Activated CD4-positive, alpha-beta T cell treated with anti-CD3 and anti-CD28 coated beads, Interleukin-2, amount 50 U/mL, for 24 hours (primary cell): ENCODE measurements around the gene ICOS.
"Not testable (repeated sequence)": the region's sequence is repeated elsewhere in the genome, so short reads cannot be mapped to it uniquely, and the experiment has no call there.

Source experiments
- DNase-seq, 2 donors: peaks; one replicate each; pipeline ENCODE4 v3.0.0-alpha.2; 2020; ENCODE audit warnings: low read depth in 1 of 2, low spot score in 1 of 2

ICOS gene

DNA sequence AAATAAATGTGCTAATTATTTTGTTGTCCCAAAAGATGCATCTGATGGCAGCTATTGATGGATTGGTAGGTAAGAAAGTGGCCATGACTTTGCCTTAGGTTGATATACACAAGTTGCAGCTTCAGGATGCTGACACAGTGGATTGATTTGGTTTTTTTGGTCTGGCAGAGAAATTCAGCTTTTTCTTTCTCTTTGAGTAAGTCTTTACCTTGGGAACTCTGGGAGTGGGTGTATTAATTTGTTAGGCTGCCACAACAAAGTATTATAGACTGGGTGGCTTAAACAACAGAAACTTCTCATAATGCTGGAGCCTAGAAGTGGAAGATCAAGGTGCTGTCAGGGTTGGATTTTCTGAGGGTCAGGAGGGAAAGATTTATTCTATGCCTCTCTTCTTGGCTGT, 19.8 kb upstream of the ICOS start:
- DNase-seq = no peak

DNA sequence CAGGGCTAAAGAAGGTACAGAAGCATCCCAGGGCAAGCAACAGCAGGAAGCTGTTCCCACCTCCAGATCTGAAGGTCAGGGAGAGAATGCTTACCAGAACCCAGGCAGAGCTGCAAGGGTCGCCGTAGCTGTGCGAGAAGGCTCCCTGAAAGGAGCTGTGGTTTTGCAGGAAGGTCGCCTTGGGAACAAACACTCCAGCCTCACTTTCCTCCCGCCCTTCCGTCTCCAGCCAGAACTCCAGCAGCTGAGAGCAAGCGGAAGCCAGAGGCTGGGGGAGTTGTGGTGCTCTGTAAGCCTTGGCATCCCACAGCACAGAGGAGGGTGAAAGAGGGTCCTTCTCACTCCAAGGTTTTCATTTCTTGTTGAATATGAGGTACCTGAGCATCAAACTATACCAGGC, 18.3 kb upstream of the ICOS start:
- DNase-seq = no peak

DNA sequence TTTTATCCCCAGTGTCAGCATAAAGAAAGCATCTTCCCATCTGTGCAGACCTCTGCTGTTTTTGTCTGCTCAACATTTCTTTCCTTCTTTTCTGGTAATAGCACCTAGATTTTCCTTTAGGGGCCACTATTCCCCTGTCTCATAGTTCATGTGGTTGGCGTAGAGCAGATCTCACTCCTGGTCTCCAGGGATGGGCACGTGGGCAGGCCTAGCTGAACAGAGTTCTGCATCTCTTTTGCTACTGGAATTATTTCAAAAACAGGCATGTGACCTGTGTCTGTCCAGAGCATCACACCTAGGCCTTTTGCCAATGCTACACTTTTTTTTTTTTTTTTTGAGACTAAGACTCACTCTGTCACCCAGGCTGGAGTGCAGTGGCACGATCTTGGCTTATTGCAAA, 17.7 kb upstream of the ICOS start:
- DNase-seq = no peak

DNA sequence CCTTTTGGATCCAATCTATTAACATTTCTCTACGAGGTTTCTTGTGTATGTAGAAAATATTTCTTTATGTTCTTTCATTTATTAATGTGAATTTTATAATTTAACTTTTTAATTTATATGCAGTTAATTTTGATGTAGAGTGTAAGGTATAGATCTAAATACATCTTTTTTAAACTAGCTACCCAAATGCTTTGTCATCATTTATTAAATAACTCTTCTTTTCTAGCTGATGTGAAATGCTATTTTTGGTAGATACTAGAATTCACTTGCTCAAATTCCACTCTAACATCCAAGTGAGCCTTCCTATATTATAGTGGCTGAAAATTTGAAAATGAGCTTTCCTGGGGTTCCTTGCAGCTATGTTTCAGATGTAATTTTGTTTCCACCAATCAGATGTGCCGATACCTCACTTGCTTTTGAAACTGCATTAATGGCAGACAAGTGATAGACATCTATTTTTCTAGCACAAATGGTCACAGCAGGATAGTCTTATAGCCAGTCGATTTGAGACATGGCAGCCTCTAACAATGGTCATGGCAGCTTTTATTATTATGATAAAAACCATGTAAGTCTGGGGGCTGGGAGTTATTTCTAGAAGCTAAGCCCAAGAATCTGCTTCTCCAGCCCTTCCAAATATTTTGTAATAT, 10.9 kb upstream of the ICOS start:
- DNase-seq = no peak

DNA sequence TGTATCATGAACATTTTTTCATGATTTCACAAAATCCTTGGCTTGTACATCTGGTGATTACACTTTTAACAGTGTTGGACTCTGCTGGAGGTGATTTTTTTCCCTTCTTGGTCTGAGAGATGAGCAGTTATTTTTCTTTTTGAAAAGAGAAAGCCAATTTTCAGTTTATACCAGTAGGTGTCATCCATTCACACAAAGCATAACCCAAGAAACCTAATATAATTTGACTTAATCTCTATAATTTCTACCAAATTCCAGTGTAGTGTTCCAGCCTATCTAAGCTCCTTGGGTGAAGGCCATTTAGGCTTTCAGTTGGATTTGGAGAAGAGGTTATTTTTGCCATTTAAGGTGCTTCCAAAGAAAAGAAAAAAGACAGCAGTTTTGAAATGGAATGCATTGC, 7.7 kb upstream of the ICOS start:
- DNase-seq = no peak

DNA sequence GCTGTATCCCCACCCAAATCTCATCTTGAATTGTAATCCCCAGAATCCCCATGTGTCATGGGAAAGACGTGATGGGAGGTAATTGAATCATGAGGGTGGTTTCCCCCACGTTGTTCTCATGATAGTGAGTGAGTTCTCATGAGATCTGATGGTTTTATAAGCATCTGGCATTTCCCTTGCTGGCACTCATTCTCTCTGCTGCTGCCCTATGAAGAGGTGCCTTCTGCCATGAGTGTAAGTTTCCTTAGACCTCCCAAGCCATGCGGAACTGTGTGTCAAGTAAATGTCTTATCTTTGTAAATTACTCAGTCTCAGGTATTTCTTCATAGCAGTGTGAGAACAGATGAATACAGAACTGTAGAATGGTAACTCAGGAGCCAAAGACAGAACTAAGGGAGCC, 5.3 kb upstream of the ICOS start:
- DNase-seq = not testable (repeated sequence)

DNA sequence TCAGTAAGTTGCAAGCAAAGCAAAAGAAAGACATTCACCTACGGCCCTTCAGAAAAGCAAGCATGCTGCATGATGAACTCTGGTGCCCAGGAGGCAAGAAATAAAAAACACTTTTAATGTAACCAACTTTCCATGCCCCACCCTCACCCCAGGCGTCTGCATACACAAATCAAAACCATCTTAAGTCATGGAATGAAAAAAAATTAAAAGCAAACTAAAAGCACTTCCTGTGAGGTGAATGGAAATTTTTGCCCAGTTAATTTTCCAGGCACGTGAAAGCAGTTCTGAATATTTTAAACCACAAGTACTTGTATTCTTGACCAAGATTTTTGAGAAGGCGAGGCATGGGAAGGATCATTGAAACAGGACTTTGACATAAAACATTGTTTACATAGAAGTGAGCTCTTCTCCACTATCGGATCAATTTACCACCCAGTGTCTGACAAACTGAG, 2.5 kb upstream of the ICOS start:
- peak in 1 of 2 donors; percentile 64 for DNase-seq

DNA sequence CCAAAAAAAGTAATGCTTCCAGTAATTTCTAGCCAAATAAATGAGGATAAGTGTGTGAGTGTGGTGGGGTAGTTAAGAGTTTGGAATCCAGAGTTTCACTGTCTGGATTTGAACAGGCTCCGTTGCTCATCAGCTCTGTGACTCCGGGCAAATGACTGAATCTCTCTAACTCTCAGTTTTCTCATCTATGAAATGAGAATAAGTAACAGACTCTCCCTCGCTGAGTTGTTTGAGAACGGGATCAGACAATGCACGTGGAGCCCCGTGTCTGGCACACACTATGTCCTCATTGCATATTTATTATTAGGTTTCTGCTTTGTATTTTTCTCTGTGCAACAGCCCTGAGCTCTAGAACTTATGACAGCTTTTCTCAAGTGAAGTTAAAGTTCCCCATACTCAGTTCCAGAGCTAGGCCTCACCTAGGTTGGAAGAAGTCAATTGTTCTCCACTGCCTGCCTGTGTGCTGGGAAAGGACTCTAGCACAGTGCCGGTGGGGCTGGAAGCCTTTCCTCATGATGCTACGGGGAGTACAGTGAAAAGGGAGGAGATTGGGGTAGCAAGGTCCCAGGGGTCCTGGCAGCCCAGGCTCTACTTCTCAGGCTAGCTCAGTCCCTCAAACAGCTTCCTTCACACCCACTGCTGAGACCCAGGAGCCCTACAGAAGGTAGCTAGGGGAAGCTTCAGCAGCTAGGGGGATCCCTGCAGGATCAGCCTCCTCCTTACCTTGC, 1.7 kb upstream of the ICOS start:
- DNase-seq = no peak

DNA sequence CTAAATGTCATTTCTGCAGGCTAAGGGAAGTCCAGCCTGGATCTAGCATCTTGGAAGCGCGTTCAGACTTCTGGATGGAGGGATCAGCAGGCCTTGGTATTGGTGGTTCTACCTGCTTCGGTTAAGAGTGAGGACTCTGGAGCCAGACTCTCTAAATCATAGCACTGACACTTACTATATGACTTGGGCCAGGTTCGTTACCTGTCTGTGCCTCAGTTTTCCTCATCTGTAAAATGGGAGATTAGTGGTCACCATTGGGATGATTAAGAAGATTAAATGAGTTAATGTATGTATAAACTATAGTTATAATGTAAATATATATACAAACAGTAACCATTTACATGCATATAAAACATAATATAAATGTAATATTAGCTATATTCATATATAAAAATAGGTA, 995 bp upstream of the ICOS start:
- no peak for DNase-seq

DNA sequence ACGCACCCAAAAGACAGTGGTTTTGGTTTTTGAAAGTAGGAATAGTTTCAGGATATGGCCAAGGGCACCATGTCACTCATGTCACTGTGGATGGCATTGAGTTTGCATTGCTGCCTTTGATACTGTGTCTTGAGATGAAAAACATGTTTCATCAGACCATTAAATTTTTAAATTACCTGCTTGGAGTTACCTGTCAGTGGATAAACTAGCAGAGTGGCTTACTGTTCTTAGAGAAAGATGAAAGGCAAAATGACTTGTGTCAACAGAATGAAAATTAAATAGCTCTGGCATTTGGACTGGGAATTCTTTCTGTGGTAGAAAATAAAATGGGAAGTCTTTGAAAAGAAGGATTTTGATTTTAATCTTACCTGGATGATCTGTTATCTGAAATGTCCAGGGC, 386 bp downstream of the ICOS start:
- no peak for DNase-seq

DNA sequence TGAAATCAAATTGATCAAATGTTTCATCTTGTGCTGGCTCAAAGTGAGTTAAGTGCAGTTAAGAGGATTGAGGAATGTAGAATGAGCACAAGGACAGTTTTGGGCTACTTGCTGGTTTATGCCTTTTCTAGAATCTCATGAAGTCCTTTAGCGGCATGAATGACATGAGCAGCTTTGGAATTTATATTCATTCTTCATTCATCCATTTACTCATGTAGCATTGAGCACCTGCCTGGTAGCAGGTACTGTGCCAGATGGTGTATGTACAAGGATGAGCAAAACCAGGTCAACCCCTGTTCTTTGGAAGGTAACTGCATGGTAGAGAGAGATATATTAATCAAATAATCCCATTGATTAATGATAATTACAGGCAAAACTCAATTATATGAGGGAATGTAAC, 1.2 kb downstream of the ICOS start:
- DNase-seq = no peak

DNA sequence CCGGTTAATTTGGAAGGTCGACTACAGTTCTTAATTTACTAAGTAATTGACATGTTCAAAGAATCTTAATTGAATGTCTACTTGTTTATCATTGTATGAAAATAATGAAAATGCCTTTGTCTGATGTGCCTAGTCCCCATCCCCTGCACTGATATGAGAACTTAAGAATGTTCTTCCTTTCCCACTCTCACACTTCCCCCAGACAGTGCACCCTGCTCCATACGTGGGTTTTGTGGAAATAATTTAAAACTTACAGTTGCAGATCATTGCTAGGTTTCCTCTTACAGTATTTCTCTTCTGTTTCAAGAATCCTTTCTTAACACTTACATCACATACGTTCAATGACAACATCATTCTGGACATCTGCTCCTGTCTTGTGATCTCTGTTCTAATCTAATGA, 3.5 kb downstream of the ICOS start:
- DNase-seq = no peak

DNA sequence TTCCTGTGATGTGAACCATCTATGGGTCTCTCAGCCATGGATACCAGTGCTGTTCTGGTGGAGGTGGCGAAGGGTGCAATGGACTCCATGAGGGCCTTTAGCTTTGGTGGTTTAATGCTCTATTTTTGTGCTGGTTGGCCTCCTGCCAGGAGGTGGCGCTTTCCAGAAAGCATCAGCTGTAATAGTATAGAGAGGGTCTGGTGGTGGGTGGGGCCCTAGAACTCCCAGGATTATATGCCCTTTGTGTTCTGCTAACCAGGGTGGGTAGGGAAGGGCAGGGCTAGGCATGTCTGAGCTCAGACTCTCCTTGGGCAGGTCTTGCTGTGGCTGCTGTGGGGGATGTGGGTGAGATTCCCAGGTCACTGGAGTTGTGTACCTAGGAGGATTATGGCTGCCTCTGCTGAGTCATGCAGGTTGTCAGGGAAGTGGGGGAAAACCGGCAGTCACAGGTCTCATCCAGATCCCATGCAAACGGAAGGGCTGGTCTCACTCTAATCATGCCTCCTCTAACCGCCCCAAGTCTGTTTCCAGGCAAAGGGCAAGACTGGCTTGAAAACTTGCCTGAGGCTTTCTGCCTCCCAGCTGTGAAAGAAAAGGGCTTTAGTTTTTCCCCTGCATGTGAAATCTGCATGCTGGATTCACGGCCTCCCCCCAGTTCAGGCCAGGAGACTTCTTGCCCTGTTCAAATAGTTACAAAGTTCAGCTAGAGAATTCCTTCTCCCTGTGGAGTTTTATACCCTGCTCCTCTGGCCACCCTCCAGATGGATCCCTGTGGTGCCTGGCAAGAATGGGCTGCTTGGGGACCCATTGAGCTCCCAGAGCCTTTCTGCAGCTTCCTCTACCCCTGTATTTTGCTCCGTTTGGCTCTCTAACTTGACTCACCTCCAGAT, 7.2 kb downstream of the ICOS start:
- not testable (repeated sequence) for DNase-seq

DNA sequence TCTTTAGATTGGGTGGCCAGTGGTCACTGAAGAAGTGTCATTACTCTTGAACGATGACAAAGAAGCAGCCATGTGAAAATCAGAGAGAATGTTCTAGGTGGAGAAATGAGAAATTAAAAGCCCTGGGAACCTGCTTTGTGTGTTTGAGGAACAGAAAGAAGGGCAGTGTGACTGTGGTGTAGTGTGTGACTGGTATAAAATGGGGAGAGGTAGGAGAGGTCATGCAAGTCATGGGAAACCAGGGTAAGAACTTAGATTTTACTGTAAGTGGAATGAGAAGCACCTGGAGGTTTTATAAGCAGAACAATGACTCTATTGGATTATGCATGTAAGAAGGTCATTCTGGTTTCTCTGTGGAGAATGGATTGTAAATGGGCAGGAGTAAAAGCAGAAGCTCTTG, 12.2 kb downstream of the ICOS start:
- DNase-seq = no peak

DNA sequence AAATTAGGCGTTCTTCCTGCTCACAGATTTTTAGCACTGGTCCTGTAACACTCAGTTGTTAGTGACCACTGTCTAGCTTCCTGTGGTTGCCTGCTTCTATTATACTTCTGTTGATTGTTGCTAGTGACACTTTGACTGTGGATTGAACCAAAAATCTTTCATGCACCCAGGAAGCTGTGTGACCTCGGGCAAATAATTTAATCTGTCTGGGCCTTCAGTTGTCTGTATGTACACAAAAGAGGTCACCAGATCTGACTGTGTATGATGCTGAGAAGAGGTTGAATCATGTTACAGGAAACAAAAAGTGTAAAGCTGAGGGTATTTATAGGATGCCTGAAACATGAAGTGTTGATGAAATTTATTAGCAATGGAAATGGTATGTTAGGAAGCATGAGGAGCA, 12.7 kb downstream of the ICOS start:
- no peak for DNase-seq

DNA sequence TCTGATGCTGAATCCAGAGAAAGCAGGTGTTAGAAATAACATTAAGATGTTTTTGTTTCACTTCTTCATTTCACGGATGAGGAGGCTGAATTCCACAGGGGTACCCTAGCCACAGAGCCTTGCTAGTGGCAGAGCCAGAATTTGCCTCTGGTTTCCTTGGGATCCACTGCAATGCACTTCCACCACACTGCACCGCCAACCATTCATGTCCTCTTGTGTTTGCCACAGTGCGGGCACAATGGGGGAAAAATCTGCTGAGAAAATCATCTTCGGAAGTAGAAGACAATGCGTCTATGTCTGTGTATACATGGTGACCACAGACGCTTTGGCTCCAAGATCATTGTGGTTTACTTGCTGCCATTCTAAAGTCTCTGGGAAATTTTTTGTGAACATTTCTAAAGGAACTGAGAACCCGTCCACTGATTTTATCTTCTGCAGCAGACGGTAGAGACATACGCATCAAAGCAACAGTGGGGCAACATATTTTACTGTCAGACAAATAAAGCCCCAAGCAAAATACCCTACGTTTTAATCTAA, 14.9 kb downstream of the ICOS start:
- no peak for DNase-seq

DNA sequence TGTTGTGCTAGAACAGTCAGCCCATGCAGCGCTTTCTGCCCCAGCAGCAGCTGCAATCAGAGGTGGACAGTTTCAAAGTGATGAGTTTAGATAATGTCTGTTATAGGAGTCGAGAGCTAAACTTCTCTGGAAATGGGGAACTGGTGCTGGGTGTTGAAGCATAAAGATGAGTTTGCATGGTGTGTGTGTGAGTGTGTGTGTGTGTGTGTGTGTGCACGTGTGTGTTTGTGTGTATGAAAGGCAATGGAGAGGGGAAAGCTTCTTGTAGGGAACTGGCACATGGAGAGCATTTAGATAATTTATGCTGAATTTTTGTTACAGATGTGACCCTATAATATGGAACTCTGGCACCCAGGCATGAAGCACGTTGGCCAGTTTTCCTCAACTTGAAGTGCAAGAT, 22.7 kb downstream of the ICOS start:
- DNase-seq = no peak

DNA sequence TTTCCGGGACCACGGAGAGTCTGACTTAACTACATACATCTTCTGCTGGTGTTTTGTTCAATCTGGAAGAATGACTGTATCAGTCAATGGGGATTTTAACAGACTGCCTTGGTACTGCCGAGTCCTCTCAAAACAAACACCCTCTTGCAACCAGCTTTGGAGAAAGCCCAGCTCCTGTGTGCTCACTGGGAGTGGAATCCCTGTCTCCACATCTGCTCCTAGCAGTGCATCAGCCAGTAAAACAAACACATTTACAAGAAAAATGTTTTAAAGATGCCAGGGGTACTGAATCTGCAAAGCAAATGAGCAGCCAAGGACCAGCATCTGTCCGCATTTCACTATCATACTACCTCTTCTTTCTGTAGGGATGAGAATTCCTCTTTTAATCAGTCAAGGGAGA, 23.1 kb downstream of the ICOS start:
- DNase-seq = no peak

DNA sequence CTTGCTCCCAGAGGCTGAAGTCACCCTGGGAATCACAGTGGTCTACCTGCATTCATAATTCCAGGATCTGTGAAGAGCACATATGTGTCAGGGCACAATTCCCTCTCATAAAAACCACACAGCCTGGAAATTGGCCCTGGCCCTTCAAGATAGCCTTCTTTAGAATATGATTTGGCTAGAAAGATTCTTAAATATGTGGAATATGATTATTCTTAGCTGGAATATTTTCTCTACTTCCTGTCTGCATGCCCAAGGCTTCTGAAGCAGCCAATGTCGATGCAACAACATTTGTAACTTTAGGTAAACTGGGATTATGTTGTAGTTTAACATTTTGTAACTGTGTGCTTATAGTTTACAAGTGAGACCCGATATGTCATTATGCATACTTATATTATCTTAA, 24.2 kb downstream of the ICOS start:
- DNase-seq = no peak

DNA sequence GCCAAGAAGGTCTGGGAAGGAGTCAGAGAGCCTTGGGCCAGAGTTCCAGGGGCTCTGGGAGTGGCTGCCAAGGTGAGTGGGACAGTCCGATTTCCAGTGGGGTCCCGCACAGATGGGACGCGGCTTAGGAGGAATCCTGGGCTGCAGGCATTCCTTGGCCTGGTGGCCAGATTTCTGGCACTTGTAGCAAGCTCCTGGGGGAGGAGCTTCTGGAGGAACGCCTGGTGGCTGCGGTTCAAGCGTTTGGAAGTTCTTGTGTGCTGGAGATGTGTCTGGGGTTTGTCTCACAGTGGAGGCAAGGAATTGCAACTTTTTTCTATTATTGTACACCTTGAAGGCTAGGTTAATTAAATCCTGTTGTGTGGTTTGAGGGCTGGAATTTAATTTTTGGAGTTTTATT, 28.6 kb downstream of the ICOS start:
- DNase-seq = not testable (repeated sequence)

DNA sequence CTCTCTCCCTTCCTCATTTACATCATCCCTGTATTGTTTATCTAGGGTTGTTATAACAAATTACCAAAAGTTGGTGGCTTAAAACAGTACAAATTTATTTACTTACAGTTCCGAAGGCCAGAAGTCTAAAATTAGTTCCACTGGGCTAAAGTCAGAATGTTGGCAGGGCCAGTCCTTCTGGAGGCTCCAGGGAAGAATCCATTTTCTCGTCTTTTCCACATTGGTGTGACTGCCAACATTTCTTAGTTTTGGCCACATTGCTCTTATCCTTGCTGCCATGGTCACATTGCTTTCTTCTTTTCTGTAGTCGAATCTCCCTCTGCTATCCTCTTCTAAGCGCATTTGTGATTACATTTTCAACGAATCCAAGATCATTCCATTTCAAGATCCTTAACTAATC, 34.7 kb downstream of the ICOS start:
- no peak for DNase-seq

DNA sequence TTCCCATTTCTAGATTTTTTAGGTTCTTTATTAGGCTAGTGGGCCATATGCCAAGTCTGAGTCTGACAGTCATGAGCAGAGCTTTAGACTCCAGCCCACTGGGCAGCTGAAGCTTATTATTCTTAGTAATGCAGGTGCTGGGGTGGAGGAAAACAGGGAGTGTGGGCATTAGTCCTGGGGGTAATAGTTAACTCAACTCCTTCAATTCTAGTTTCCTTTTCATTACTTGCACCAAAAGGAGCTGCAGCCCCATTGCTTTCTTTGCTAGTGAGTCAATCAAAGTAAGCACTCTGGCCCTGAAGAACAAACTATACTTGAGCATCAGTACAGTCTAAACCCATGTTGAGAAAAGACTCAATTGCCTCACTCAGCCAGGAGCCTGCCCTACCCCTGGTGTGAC, 35.5 kb downstream of the ICOS start:
- DNase-seq = no peak
